HG02973 (cell line): ENCODE measurements around the gene KPNB1.
"Not testable (repeated sequence)": the region's sequence is repeated elsewhere in the genome, so short reads cannot be mapped to it uniquely, and the experiment has no call there.

ENCODE experiments used
- ATAC-seq: cut with Tn5 transposase; IDR thresholded peaks from one replicate; pipeline ENCODE4 v1.9.1; 2021; ENCODE audit warnings: moderate library complexity; ENCODE audit not compliant: unreplicated experiment

Gene KPNB1

DNA sequence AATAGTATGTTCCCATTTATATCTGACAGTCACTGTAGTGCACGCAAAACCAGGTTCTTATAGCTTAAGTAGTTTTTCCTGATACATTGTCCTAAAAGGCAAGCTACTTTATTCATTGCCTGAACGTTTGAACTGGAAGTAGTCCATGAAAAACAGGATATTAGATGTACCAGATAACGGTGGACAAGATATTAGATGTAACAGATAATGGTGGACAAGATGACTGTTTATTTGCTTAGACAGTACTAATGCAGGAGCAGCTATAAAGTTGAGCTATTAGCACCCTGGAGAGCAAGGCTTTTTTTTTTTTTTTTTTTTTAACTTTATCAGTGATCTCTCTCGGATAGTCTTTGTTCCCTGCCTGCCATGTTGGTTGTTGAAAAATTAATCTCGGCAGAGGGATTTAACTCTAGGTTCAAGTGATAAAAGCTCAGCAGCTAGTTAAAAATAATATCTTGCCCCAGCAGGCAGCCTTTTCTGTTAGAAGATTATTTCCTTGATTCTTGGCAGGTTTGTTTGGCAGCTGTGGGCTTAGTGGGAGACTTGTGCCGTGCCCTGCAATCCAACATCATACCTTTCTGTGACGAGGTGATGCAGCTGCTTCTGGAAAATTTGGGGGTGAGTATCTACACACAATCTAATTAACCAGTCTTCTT, 26.9 kb downstream of the KPNB1 start:
- no peak for ATAC-seq

DNA sequence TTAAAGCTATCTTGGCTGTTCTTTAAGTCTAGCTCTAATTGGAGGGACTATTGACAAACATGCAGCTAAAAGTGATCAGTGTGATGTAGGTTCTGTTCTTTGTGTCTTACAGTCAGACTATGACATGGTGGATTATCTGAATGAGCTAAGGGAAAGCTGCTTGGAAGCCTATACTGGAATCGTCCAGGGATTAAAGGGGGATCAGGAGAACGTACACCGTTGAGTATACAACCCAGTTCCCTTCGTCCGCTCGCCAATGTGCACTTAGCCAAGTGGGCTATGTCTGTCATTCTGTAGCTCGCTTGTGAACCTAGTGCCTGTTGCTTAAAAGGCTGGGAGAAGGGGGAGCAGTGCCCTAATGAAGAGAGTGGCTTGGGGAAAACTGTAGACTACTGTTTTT, 28.5 kb downstream of the KPNB1 start:
- no peak for ATAC-seq

- ATAC-seq, result no peak
These were observed 32.4 kb downstream of the KPNB1 start for GRCh38 chr17:47682138-47682537.

DNA sequence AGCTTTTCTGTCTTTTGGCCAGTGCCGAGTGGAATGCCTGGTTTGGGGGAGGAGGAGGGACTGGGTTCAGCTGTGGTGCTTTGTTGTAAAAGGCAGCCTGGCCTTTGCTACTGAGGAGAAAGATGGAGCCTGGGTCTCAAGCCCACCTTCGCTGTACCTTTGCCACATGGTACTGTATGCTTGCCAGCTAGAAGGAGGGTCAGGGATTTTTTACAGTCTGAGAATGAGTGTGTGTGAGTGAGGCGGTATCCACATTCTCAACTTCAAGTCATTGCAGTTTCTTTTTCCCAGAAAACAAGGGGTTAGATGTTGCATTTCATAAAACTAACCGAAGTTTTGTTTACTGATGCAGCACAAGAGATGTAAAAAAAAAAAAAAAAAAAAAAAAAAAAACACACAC, 33.0 kb downstream of the KPNB1 start:
- not testable (repeated sequence) for ATAC-seq

- ATAC-seq, result no peak
These were observed 34.3 kb downstream of the KPNB1 start for GRCh38 chr17:47684025-47684424.

DNA sequence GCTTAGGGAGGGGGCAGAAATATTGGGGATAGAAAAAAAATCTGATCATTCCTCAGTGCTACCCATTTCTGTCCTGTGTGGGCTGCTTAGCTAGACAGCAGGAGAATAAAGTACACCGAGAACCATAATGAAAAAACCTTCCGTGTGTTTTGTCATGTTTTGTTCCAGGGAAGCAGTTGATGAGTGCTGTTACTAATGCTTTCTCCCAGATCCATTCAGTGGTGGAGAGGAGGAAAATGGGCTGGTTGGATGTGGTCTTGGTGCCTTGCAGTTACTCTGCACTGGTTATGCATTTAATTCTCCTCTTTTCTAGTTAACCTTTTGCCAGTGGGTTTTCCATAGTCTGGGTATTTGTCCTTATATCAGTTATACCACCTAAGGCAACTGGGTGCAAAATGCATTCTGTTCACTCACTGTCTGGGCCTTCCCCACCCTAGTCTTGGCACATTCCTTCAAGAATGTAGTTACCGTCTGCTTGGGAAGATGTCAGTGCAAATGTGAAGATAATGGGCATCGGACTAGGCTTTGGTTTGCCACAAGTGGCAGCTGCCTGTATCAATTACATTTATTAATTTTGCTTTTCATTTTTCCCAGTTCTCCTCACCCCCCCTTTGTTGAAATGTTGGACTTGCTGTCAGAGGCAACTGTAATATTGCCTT, 34.9 kb downstream of the KPNB1 start:
- ATAC-seq, result no peak

GRCh38 chr17:47685556-47686275, 36.0 kb downstream of the KPNB1 start:
- ATAC-seq, result no peak

DNA sequence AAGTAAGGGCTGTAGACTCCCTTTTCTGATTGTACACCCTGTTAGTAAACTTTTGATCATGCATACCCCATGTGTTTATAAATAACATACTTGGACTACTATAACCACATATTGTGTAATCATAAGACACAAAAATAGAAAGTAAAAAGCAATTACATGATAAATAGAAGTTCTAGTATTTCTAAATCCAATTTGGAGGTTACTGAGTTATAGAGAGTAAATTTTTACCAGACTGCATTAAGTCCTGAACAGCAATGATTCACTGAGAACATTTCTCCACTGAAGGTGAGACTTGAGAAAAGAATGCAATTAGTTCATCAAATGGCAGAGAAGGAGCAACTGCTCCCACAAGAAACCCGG, 36.5 kb downstream of the KPNB1 start:
- no peak for ATAC-seq

GRCh38 chr17:47686664-47687327, 37.1 kb downstream of the KPNB1 start:
- no peak for ATAC-seq

- ATAC-seq, result no peak
These were observed 37.6 kb downstream of the KPNB1 start for GRCh38 chr17:47687328-47687690.

GRCh38 chr17:47687748-47688147, 38.0 kb downstream of the KPNB1 start:
- ATAC-seq, result no peak

DNA sequence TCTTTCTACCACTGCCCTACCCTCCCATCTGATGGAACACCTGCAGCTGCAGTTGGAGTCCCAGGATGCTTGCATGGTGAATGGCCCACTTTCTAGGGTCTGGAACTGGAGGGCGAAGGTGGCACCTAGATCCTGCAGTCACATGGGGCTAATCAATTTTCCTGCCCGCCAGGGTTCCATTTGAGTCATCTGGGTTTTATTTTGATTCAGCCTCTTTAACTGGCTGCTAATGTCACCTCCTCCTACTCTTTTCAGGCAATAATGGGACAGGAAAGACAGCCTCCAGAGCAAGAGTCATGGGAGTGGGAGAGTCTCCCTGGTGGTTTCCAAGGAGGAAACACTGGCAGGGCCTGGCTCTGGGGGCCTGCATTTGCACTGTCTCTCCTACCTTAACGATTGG, 40.4 kb downstream of the KPNB1 start:
- no peak for ATAC-seq

GRCh38 chr17:47692137-47692894, 42.6 kb downstream of the KPNB1 start:
- ATAC-seq, result no peak

GRCh38 chr17:47692895-47693730, 43.4 kb downstream of the KPNB1 start:
- ATAC-seq, result no peak

DNA sequence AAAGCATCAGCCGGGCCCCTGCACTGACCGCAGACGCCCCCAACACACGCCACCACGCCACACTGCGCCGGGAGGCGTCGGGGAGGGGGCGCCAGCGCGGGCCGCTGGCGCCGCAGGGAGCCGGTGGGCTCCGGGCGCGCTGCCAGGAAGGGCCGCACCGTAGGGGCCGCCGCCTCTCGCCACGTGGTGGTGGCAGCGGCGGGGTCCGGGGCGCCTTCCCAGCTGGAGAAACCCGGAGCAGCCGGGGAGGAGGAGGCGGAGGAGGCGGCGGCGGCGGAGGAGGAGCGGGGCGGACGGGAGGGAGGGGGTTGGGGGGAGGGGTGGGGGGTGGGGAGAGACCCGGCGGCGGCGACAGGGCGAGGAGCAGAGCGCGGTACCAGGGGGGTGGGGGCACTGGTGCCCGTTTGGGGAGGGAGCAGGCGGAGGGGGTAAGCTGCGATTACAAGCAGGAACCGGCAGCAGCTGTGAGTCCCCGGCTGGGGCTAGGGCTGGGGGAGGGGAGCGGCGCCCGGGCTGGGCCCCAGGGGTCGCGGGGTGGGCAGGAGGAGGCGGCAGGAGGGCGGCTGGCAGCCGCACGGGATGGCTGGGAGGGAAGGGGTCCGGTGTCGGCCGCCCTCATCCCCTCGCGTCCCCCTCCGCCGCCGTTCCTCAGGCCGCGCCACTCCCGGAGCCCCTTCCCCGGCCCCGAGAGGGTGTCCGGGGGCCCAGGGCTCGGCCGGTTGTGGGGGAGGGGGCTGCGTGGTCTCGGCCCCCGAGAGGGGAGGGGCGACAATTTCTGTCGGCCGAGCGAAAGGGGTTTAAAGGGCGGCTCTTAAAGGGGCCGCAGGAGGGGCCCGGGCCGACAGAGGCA, 44.2 kb downstream of the KPNB1 start, which contains the start of gene TBKBP1:
Gene TBKBP1, plus strand, starts transcription at position 431 of the 850 bp plus-strand sequence. CDS start 1,952 bp downstream, outside the sequence.
- ATAC-seq, result no peak

- ATAC-seq, result no peak
These were observed 45.1 kb downstream of the KPNB1 start for GRCh38 chr17:47694581-47695428.

DNA sequence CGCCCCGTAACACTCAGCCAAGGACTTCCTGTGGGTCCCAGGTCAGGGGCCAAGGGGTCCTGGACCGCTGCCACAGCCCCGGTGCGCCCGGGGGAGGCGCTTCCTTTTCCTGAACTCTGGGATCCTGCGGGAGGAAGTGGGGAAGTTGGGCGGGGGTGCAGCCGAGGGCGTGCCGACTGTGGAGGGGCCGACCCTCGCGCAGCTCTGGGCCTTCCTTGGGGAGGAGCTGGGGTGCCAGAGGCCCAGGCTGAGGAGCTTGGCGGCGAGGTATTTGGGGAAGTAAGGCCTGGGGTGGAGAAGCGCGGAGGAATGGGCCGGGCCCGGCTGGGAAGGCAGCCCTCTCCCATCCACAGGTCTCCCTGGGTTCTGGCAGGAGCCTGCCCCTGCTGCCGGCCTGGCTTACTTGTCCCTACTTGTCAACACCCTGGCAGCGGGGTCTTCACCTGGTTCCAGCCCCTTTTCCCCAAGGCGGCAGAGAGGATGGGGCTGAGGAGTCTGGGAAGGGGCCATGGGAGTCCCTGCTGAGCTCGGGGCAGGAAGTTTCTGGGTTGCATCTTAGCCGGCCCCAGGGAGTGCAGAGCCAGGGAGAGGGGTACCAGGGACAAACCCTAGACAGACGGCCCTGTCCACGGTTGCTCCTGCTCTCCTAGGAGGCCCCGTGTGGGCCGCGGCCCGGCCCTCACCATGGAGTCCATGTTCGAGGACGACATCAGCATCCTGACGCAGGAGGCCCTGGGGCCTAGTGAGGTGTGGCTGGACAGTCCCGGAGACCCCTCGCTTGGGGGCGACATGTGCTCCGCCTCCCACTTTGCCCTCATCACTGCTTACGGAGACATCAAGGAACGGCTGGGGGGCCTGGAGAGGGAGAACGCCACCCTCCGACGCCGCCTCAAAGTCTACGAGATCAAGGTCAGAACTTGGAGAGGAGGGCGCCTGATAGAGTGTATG, 46.0 kb downstream of the KPNB1 start:
- no peak for ATAC-seq
